ES-I3 (cell line): ENCODE results near the gene C2orf66.

Experiments
- H3K36me3 ChIP-seq: 2 replicates; pipeline ENCODE4 v1.6.1; 2013; ENCODE audit warnings: mild to moderate bottlenecking, low read length, control low read depth, moderate library complexity; ENCODE audit not compliant: insufficient read depth
- H3K4me1 ChIP-seq: 2 replicates; pipeline ENCODE4 v1.6.1; 2013; ENCODE audit warnings: mild to moderate bottlenecking, control low read depth, low read length; ENCODE audit not compliant: insufficient read depth
- H3K9ac ChIP-seq: 2 replicates; pipeline ENCODE4 v1.6.1; 2013; ENCODE audit warnings: low read depth, mild to moderate bottlenecking, low read length, moderate library complexity
- H3K9me3 ChIP-seq: 2 replicates; pipeline ENCODE4 v1.6.1; 2013; ENCODE audit warnings: mild to moderate bottlenecking, low read length, moderate library complexity; ENCODE audit not compliant: control insufficient read depth, insufficient read depth

Gene C2orf66

DNA sequence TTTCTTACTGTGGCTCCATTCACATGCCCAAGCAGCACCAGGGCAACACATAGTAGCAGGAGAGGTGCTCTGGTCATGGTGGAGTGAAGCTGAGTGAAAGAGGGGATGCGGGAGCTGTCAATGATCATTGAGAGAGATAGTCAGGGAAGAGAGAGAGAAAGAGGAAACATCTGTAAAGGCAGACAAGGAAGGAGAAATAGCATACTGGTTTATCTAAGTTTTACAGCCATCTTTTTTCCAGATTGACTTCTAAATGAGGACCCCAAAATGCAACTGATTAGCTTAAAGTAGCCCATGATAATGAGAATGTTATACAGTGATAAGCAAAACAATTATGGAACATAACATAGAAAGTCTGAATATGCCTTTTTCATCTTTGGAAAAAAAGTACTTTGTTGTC, at the start of gene C2orf66:
C2orf66 (minus strand) TSS at position 96 of the 400 bp plus-strand sequence; CDS start at position 77, 19 bp downstream.
- H3K9me3 ChIP-seq: no peaks in the 10 kb centered on the region
- H3K36me3 ChIP-seq: no peaks in the 10 kb centered on the region
- H3K9ac ChIP-seq: no peak within 1 kb of the TSS
- H3K4me1 ChIP-seq: no peaks in the 10 kb centered on the region

DNA sequence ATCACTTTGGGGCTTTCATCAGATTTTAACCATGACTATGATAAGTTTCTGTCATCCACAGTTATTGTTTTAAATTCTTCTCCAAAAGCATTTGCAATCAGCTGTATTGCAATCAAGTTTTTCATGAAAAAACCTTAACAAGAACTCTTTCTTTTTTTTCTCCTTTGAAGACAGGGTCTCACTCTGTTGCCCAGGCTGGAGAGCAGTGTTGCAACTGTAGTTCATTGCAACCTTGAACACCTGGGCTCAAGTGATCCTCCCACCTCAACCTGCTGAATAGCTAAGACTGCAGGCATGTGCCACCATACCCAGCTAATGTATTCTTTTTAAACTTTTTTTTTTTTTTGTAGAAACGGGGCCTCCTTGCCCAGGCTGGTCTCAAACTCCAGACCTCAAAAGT, 45.5 kb upstream of the C2orf66 start:
- H3K4me1 ChIP-seq: no peaks in the 10 kb centered on the region
- peaks cover 3% of the 10 kb centered on the region; the same call in 1 of the 2 replicates for H3K9me3 ChIP-seq
- H3K9ac ChIP-seq: no peak overlapping the region
- no peaks in the 10 kb centered on the region for H3K36me3 ChIP-seq

DNA sequence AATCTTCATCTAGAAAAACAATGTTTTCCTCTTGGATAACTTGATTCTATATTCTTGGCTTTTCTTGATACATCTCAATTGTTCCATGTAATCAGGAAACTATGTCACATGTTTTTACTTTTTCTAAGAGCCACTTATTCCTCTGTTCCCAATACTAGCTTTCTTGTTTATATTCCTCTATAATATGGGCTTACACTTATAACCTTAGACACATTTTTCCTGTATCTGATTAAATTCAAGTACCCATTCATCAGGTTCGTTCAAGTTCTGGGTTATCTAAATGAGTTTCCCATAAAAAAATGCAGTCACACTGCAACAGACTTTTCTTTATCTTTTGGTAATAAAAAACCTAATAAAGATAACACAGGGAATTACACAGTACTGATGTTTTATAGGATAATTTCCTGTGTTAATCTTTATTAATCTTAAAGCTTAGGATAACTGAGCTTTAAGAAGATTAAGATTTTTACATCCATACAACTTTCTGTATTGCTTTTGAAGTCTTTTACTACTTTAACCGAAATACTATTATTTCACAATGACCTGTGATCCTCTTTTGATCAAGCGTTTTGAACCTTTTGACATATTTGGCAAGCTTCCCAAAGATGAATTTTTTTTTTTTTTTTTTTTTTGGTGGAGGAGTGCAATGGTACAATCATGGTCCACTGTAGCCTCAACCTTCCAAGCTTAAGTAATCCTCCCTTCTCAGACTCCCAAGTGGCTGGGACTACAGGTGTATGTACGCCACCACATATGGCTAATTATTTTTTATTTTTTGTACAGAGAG, 44.3 kb upstream of the C2orf66 start:
- H3K4me1 ChIP-seq: no peaks in the 10 kb centered on the region
- H3K9ac ChIP-seq: no peak overlapping the region
- no peaks in the 10 kb centered on the region for H3K36me3 ChIP-seq
- no peaks in the 10 kb centered on the region for H3K9me3 ChIP-seq

DNA sequence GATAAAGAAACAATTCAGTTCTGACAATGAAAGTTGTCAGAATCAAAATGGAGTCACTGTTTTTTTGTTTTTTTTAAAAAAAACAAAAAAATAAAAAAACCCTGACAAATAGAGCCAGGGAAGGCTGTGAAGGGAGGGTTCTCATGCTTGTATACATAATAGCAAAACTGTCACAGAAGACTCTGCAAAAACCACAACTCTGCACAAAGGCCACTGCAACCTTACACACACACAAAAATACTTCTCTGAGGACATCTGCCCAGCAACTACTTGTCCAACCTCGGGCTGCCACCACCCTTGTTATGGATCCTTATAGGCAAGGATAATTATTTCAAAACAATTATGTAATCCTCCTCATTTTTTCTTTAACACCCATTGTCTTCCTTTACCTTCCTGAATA, 41.9 kb upstream of the C2orf66 start:
- peaks cover 4% of the 10 kb centered on the region; the same call in 1 of the 2 replicates for H3K36me3 ChIP-seq
- H3K9me3 ChIP-seq: no peaks in the 10 kb centered on the region
- no peak overlapping the region for H3K9ac ChIP-seq

DNA sequence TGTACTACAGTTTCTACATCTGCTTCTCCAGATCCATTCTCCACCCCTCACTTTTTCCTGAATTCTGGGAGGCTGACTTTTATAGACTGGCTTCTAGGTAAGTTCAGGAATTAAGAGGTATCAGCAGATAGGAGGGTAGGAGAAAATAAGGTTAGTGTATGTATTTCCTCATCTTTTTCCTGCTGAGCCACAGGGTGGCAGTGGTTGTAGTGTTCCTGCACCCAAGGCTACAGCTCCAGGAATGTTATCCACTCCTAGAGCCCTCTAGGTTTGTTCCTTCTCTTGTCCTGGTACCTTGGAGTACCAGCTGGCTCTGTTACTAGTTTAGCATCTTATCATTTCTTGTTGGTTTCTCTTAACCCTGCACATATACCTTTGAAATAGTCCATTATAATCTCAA, 40.7 kb upstream of the C2orf66 start:
- H3K9me3 ChIP-seq: no peaks in the 10 kb centered on the region
- peaks cover 4% of the 10 kb centered on the region; the same call in 1 of the 2 replicates for H3K36me3 ChIP-seq
- H3K9ac ChIP-seq: no peak overlapping the region
- H3K4me1 ChIP-seq: no peaks in the 10 kb centered on the region

More for the DNA sequence above, 41.9 kb upstream of the C2orf66 start:
- H3K4me1 ChIP-seq: no peaks in the 10 kb centered on the region

DNA sequence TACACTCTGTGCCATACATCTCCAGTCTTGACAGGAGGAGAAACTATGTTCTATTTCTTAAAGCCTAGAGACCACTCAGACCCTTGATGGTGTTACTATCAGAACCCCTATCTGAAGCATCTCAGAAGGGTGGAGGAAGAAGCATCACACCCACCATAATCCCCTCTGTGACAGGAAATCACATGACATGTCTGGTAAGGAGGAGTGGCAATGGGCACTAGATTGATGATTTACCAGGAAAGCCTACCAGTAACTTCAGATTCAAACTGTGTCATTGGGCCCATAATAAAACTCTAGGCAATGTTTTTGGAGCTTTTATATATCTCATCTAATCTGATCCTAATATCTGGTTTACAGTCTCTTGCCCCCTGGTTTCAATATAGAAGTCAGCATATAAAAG, 37.1 kb upstream of the C2orf66 start:
- peaks cover 4% of the 10 kb centered on the region; the same call in 1 of the 2 replicates for H3K36me3 ChIP-seq
- no peak overlapping the region for H3K9ac ChIP-seq
- H3K4me1 ChIP-seq: no peaks in the 10 kb centered on the region
- H3K9me3 ChIP-seq: no peaks in the 10 kb centered on the region

DNA sequence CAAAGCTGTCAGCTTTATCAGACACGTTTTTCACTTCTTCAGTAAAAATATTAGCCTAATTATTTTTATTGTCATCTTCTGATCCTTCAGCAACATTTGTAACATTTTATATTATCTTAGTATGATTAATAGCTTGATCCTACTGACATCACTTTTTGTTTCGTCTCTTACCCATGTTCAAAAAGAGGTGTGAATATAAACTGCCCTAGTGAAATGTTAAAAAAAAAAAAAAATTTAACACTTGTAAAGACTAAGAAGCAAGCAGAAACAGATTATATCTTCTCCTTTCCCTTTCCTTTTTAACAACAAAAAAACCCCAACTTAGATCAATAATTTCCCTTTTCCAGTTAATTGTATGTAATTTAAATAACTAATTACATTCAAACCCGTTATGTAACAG, 36.2 kb upstream of the C2orf66 start:
- Histone ChIP-seq H3K9ac (no peak overlapping the region), H3K4me1 (no peaks in the 10 kb centered on the region), H3K36me3 (peaks cover 4% of the 10 kb centered on the region; the same call in 1 of the 2 replicates), H3K9me3 (no peaks in the 10 kb centered on the region)

DNA sequence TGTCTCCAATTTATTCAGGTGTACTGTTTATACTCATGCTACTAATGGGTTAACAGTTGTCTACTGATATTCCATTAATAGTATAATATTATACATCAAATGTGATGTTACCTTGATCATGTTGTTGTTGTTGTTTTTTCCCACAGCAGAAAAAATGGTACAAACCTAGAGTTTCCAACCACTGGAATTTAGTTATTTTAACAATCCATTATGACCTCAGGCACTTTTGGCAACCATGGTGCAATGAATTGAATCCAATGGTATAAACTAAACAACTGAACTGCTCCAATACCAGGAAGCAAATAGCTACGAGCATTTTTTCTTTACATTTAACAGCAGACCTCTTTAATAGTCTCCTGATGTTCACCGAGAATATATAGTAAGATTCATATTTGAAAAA, 31.0 kb upstream of the C2orf66 start:
- Histone ChIP-seq H3K36me3 (peaks cover 3% of the 10 kb centered on the region; the same call in 1 of the 2 replicates), H3K9ac (no peak overlapping the region), H3K4me1 (no peaks in the 10 kb centered on the region), H3K9me3 (no peaks in the 10 kb centered on the region)

DNA sequence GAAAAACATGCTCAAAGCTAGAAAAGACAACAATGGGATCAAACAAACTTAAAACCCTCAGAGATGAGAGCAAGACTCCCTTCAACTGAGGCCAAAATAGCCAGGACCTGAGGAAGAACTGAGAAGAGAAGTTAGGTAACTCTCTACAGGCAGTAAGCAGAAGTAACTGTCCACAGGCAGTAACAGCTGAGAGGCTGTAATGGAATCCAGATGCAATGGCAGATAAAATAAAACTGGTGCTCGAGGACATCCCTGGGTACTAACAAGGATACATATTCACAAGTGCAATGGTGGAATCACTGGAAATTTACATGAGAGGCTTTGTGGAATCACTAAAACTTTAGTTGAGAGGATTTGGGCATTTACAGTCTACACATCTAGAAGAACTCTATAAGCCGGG, 30.4 kb upstream of the C2orf66 start:
- peaks cover 3% of the 10 kb centered on the region; the same call in 1 of the 2 replicates for H3K36me3 ChIP-seq
- H3K4me1 ChIP-seq: no peaks in the 10 kb centered on the region
- no peak overlapping the region for H3K9ac ChIP-seq
- H3K9me3 ChIP-seq: no peaks in the 10 kb centered on the region

DNA sequence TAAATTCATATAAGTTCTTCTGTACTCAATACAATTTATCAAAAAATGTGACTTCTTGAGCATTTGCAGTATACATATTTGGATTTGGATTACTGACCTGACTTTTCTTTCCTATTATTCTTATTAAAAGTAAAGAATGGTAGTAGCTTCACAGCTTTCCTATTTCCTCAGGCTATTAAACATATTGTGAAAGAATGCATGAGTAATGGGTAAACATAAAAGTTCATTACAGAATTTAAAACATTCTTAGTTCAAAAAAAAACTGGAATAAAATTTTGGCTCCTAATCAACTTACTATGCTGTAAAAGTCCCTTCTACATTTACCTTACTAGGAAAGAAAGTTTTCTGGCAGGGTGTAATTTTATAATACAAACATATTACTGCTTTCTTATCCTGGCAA, 27.3 kb upstream of the C2orf66 start:
- no peaks in the 10 kb centered on the region for H3K4me1 ChIP-seq
- H3K9ac ChIP-seq: no peak overlapping the region
- no peaks in the 10 kb centered on the region for H3K9me3 ChIP-seq
- H3K36me3 ChIP-seq: peaks cover 3% of the 10 kb centered on the region; the same call in 1 of the 2 replicates

DNA sequence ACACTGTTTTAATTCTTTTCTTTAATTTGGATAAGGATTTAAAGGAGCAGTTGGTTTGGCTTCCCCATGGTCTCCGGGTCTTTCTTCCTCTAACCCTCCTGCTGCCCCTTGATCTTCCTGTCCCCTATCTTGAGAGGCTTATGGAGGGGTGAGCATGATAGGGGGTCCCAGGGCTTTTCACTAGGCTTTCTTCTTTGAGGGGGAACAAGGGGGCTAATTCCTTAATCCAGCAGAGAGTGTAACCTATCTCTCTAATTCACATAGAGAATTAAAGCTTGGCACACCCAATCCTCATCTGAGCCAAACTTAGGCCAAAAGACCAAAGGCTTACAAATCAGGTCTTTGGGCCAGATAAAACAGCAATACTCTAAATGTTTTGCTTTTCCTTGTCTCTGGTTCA, 21.5 kb upstream of the C2orf66 start:
- Histone ChIP-seq H3K36me3 (no peaks in the 10 kb centered on the region), H3K9ac (no peak overlapping the region), H3K9me3 (no peaks in the 10 kb centered on the region), H3K4me1 (0 out of 2 replicates have a peak, but pooled peaks cover 4% of the 10 kb centered on the region)

DNA sequence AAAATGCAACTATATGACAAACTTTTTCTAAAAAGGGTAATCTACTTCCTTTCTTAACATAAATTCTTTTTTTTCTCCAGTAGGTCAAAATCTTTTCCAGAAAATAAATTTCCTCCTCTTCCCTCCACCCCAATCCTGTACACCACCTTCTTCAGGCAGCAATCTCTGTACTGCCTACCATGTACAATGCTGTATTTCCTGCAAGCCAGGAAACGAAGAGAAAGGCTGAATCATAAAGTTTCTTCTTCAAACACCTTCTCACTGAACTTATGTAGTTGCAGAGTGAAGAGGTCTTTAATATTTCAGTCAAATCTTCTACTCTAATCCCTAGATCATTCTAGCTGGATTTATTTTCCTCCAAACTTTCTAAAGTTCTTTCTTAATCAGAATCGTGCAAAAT, 18.2 kb upstream of the C2orf66 start:
- Histone ChIP-seq H3K9ac (no peak overlapping the region), H3K9me3 (no peaks in the 10 kb centered on the region), H3K36me3 (no peaks in the 10 kb centered on the region), H3K4me1 (0 out of 2 replicates have a peak, but pooled peaks cover 4% of the 10 kb centered on the region)

DNA sequence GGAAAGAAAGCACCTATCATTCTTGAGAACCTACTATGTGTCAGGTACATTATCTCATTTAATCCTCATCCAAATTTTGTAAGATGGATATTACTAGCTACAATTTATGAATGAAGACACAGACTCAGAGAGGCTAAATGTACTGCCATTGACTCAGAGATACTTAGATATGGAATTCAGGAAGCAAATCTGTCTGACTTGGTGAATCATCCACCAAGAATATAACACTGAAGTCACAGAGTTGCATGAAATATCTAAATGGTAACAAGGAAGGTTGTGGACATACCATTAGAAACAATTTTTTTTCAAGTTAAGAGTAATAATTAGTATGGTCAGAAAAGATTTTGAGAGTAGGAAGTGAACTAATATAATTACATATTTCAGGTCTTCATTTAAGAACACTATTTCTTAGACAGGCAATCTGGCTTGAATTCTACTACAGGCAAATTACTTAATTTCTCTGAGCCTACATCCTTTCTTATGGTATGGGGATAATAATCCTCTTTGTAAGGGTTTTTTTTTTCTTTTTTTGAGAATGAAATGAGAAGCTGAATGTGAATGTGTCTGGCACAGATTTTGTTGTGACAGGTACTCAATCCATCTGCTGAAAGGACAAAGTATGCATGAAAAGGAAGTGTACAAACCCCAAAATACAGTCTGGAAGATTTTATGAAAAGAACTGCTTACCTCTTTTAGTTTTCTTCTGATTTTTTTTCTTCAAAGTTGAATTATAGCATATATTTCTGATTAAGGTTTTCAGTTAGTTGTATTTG, 14.8 kb upstream of the C2orf66 start:
- Histone ChIP-seq H3K9me3 (no peaks in the 10 kb centered on the region), H3K36me3 (no peaks in the 10 kb centered on the region), H3K4me1 (0 out of 2 replicates have a peak, but pooled peaks cover 4% of the 10 kb centered on the region), H3K9ac (no peak overlapping the region)

DNA sequence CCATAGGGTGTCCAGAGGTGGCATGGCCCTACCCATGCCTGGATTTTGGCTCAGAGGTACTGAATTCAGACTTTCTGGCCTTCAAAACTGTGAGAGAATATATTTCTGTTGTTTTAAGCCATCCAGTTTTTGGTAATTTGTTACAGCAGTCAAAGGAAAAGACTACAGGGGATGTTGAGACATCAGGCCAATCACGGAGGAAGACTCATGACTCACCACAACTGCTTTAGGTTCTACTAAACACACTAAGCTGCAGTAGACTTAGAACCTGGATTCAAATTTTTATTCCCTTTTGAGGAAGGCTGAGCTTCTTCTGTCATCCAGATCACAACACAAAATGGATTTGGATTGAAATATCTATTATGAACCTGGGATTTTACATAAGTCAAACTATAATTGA, 12.0 kb upstream of the C2orf66 start:
- Histone ChIP-seq H3K9ac (no peak overlapping the region), H3K9me3 (no peaks in the 10 kb centered on the region), H3K36me3 (no peaks in the 10 kb centered on the region), H3K4me1 (no peaks in the 10 kb centered on the region)
